GM18873 (cell line): ENCODE measurements around the gene RAB8B.

Experiments
- ATAC-seq: cut with Tn5 transposase; IDR thresholded peaks from one replicate; pipeline ENCODE4 v1.9.1; 2021; ENCODE audit warnings: mild to moderate bottlenecking, moderate library complexity, moderate number of reproducible peaks; ENCODE audit not compliant: unreplicated experiment, low FRiP score

Gene RAB8B

GRCh38 chr15:63181648-63182047 lies 7.8 kb upstream of the RAB8B start:
- ATAC-seq, result no peak

- ATAC-seq, result no peak
These were observed 4.2 kb upstream of the RAB8B start for GRCh38 chr15:63185206-63185605.

- no peak for ATAC-seq
These were observed 3.3 kb upstream of the RAB8B start for GRCh38 chr15:63186065-63186464.

GRCh38 chr15:63187589-63188226 lies 1.7 kb upstream of the RAB8B start:
- no peak for ATAC-seq

GRCh38 chr15:63188247-63188925 lies 1.0 kb upstream of the RAB8B start:
- ATAC-seq, result no peak

- no peak for ATAC-seq
These were observed 749 bp downstream of the RAB8B start for GRCh38 chr15:63189941-63190768.

GRCh38 chr15:63190769-63191649 lies 1.6 kb downstream of the RAB8B start:
- no peak for ATAC-seq

GRCh38 chr15:63191895-63192618 lies 2.7 kb downstream of the RAB8B start:
- no peak for ATAC-seq

GRCh38 chr15:63192619-63193206 lies 3.3 kb downstream of the RAB8B start:
- no peak for ATAC-seq

GRCh38 chr15:63194302-63194701 lies 4.9 kb downstream of the RAB8B start:
- no peak for ATAC-seq

GRCh38 chr15:63194880-63195568 lies 5.6 kb downstream of the RAB8B start:
- ATAC-seq, result no peak

- ATAC-seq, result no peak
These were observed 6.2 kb downstream of the RAB8B start for GRCh38 chr15:63195569-63196015.

- ATAC-seq, result no peak
These were observed 7.4 kb downstream of the RAB8B start for GRCh38 chr15:63196842-63197241.

GRCh38 chr15:63197626-63198025 lies 8.2 kb downstream of the RAB8B start:
- no peak for ATAC-seq

- no peak for ATAC-seq
These were observed 9.2 kb downstream of the RAB8B start for GRCh38 chr15:63198371-63199250.

- ATAC-seq, result no peak
These were observed 11.3 kb downstream of the RAB8B start for GRCh38 chr15:63200464-63201249.

- ATAC-seq, result no peak
These were observed 13.5 kb downstream of the RAB8B start for GRCh38 chr15:63202861-63203260.
